ENCODE results near the gene ADAMTS19. TPM values are rescaled to one million over a fixed set of nuclear protein-coding genes. Genes with fewer than 3 reads are reported as not detected.

ADAMTS19 gene
- total RNA-seq, 2 donors from 2014 or later, result 26.2 to 34.6 TPM

- no peak for TF ChIP-seq CTCF (conservative IDR thresholded peaks at IDR 0.05)
- Mint-ChIP-seq H3K9me3 (no peaks in the 10 kb centered on the region), H3K27me3 (ENCODE audit: insufficient read depth) (no peaks in the 10 kb centered on the region), H3K4me1 (peaks cover 13% of the 10 kb centered on the region), H3K27ac (no peak overlapping the region), H3K4me3 (no peak overlapping the region), H3K36me3 (ENCODE audit: low read depth) (peaks cover 5% of the 10 kb centered on the region)
- Histone ChIP-seq H3K27ac (ENCODE audit: low read depth, low read length) (no peak overlapping the region), H3K4me1 (ENCODE audit: control insufficient read depth, insufficient read depth, low read length) (peaks cover 3% of the 10 kb centered on the region), H3K27me3 (ENCODE audit: control insufficient read depth, insufficient read depth, low read length, poor library complexity, severe bottlenecking) (no peaks in the 10 kb centered on the region), H3K36me3 (ENCODE audit: control insufficient read depth, insufficient read depth, low read length) (no peaks in the 10 kb centered on the region), H3K4me3 (ENCODE audit: low read length) (peak overlapping the region; percentile 2), H3K9me3 (ENCODE audit: control insufficient read depth, low read length) (no peaks in the 10 kb centered on the region), H3K9ac (ENCODE audit: extremely low read depth, low read length, poor library complexity, severe bottlenecking) (no peak overlapping the region)
- 100% methylated on average over 2 of the region's 2 CpGs; no CpG with 5 or more reads in 1 of the 2 experiments for WGBS, 2 experiments (ENCODE audit: insufficient coverage in 1 of 2, insufficient read length in 1 of 2)
- no peak for DNase-seq
These were observed 14.4 kb downstream of the ADAMTS19 start for GRCh38 chr5:129474544-129474943.

DNA sequence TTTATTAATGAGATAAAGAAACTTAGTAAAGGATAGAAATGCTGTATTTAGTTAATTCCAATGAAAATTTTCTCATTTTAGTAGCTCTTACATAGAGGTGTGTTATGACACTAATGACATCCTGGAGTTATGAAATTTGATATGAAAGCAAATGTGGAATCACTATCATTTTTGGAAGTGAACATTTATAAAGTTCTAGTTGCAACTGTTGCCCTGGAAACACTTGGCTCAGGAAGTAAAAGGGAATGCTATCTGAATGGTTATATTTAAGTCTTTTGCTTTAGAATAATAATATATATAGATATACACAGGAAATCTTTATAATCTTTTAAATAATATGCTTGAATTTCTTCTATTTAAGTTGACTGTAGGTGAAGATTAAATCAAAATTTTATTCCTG is 16.7 kb downstream of the ADAMTS19 start:
- Mint-ChIP-seq H3K9me3 (no peaks in the 10 kb centered on the region), H3K36me3 (ENCODE audit: low read depth) (peaks cover 8% of the 10 kb centered on the region), H3K4me1 (peaks cover 21% of the 10 kb centered on the region), H3K27ac (no peak overlapping the region), H3K27me3 (ENCODE audit: insufficient read depth) (no peaks in the 10 kb centered on the region), H3K4me3 (no peak overlapping the region)
- DNase-seq, result no peak
- peaks cover 3% of the 10 kb centered on the region for H3K4me1 ChIP-seq (ENCODE audit: control insufficient read depth, insufficient read depth, low read length)
- no peak overlapping the region for H3K4me3 ChIP-seq (ENCODE audit: low read length)
- H3K9ac ChIP-seq (ENCODE audit: extremely low read depth, low read length, poor library complexity, severe bottlenecking), result no peak overlapping the region
- no peak for TF ChIP-seq CTCF (conservative IDR thresholded peaks at IDR 0.05)
- no peaks in the 10 kb centered on the region for H3K36me3 ChIP-seq (ENCODE audit: control insufficient read depth, insufficient read depth, low read length)
- no peaks in the 10 kb centered on the region for H3K9me3 ChIP-seq (ENCODE audit: control insufficient read depth, low read length)
- no peaks in the 10 kb centered on the region for H3K27me3 ChIP-seq (ENCODE audit: control insufficient read depth, insufficient read depth, low read length, poor library complexity, severe bottlenecking)
- H3K27ac ChIP-seq (ENCODE audit: low read depth, low read length), result no peak overlapping the region

GRCh38 chr5:129477532-129477931 is 17.4 kb downstream of the ADAMTS19 start:
- Mint-ChIP-seq H3K4me3 (no peak overlapping the region), H3K27ac (no peak overlapping the region), H3K36me3 (ENCODE audit: low read depth) (peaks cover 8% of the 10 kb centered on the region), H3K4me1 (peaks cover 26% of the 10 kb centered on the region), H3K27me3 (ENCODE audit: insufficient read depth) (no peaks in the 10 kb centered on the region), H3K9me3 (no peaks in the 10 kb centered on the region)
- no peak for TF ChIP-seq CTCF (conservative IDR thresholded peaks at IDR 0.05)
- no peak overlapping the region for H3K9ac ChIP-seq (ENCODE audit: extremely low read depth, low read length, poor library complexity, severe bottlenecking)
- no peaks in the 10 kb centered on the region for H3K36me3 ChIP-seq (ENCODE audit: control insufficient read depth, insufficient read depth, low read length)
- no peak overlapping the region for H3K4me3 ChIP-seq (ENCODE audit: low read length)
- WGBS, 2 experiments (ENCODE audit: insufficient coverage in 1 of 2, insufficient read length in 1 of 2), result 88 to 95% methylated on average over 1 of the region's 1 CpG
- no peak for DNase-seq
- H3K27me3 ChIP-seq (ENCODE audit: control insufficient read depth, insufficient read depth, low read length, poor library complexity, severe bottlenecking), result no peaks in the 10 kb centered on the region
- H3K4me1 ChIP-seq (ENCODE audit: control insufficient read depth, insufficient read depth, low read length), result peaks cover 3% of the 10 kb centered on the region
- H3K9me3 ChIP-seq (ENCODE audit: control insufficient read depth, low read length), result no peaks in the 10 kb centered on the region
- no peak overlapping the region for H3K27ac ChIP-seq (ENCODE audit: low read depth, low read length)

Measured in endodermal cell (in vitro differentiated cells).